ENCODE measurements around the gene RFX4.

The RFX4 gene

GRCh38 chr12:106736051-106736957, 153.5 kb downstream of the RFX4 start:
- no peak for DNase-seq

GRCh38 chr12:106739318-106739717, 156.5 kb downstream of the RFX4 start:
- no peak for DNase-seq

- no peak for DNase-seq
These were observed 157.2 kb downstream of the RFX4 start for GRCh38 chr12:106739815-106740530.

- DNase-seq = no peak
These were observed 158.0 kb downstream of the RFX4 start for GRCh38 chr12:106740818-106741217.

GRCh38 chr12:106741247-106741646, 158.4 kb downstream of the RFX4 start:
- DNase-seq = no peak

GRCh38 chr12:106743270-106743988, 160.6 kb downstream of the RFX4 start:
- no peak for DNase-seq

GRCh38 chr12:106744600-106744999, 161.8 kb downstream of the RFX4 start:
- no peak for DNase-seq

- DNase-seq = no peak
These were observed 162.5 kb downstream of the RFX4 start for GRCh38 chr12:106745181-106745745.

- peak; percentile 69 for DNase-seq
These were observed 165.2 kb downstream of the RFX4 start for GRCh38 chr12:106747973-106748436.

- no peak for DNase-seq
These were observed 167.7 kb downstream of the RFX4 start for GRCh38 chr12:106750524-106750923.

GRCh38 chr12:106753526-106753925, 170.7 kb downstream of the RFX4 start:
- DNase-seq = peak; percentile 78

GRCh38 chr12:106754331-106754730, 171.5 kb downstream of the RFX4 start:
- DNase-seq = no peak

- DNase-seq = no peak
These were observed 175.0 kb downstream of the RFX4 start for GRCh38 chr12:106757623-106758348.

- no peak for DNase-seq
These were observed 175.7 kb downstream of the RFX4 start for GRCh38 chr12:106758349-106759110.

- no peak for DNase-seq
These were observed 176.9 kb downstream of the RFX4 start for GRCh38 chr12:106759526-106760183.

- no peak for DNase-seq
These were observed 177.4 kb downstream of the RFX4 start for GRCh38 chr12:106760184-106760531.

GRCh38 chr12:106764220-106764619, 181.4 kb downstream of the RFX4 start:
- no peak for DNase-seq

GRCh38 chr12:106764738-106765137, 181.9 kb downstream of the RFX4 start:
- no peak for DNase-seq

GRCh38 chr12:106766393-106766826, 183.6 kb downstream of the RFX4 start:
- no peak for DNase-seq

GRCh38 chr12:106767206-106767605, 184.4 kb downstream of the RFX4 start:
- DNase-seq = no peak
